GM19043 (cell line): ENCODE data around the gene NANS.
A peak's percentile ranks its signal among the peaks of the same experiment; 100 is the strongest.
"Not testable (repeated sequence)": the region's sequence is repeated elsewhere in the genome, so short reads cannot be mapped to it uniquely, and the experiment has no call there.

Source experiments
- ATAC-seq: cut with Tn5 transposase; IDR thresholded peaks from one replicate; pipeline ENCODE4 v1.9.1; 2021; ENCODE audit warnings: low read depth; ENCODE audit not compliant: unreplicated experiment

NANS gene, protein sequence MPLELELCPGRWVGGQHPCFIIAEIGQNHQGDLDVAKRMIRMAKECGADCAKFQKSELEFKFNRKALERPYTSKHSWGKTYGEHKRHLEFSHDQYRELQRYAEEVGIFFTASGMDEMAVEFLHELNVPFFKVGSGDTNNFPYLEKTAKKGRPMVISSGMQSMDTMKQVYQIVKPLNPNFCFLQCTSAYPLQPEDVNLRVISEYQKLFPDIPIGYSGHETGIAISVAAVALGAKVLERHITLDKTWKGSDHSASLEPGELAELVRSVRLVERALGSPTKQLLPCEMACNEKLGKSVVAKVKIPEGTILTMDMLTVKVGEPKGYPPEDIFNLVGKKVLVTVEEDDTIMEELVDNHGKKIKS

DNA sequence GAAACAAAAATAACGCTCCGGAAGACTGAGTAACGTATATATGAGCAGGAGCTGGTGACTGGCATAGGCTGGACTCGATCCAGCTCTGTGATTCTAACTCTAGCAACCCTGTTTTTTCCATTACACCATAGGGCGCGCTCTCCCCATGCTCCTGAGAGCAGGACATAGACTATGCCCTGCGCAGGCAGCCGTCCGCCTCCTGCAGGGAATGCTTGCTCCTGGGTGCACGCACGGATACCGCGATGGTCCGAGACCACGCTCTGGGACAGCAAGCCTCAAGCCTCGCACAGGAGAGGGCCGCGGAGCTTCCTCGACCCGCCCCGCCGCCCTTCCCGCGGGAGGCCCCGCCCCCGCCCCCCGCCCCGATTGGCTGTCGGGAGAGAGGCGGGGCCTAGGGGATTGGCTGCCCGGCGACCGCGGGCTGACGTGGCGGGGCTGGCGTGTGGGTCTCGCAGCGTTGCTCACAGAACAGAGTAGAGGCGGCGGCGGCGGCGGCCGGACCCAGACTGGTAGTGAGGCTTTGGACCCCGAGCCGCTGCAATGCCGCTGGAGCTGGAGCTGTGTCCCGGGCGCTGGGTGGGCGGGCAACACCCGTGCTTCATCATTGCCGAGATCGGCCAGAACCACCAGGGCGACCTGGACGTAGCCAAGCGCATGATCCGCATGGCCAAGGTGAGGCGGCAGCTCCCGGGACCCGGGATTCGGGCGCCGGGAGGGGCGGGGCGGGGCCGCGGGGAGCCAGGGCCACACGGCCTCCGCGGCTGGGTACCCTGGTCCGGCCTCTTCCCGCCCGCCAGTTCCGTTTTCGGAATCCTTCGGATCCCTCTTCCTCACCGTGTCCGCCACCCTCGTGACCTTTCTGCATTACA, at the start of gene NANS:
Gene NANS (plus strand): TSS at position 464 of the 869 bp plus-strand sequence. CDS start 77 bp downstream, at position 541.
- peak; percentile 96 for ATAC-seq

DNA sequence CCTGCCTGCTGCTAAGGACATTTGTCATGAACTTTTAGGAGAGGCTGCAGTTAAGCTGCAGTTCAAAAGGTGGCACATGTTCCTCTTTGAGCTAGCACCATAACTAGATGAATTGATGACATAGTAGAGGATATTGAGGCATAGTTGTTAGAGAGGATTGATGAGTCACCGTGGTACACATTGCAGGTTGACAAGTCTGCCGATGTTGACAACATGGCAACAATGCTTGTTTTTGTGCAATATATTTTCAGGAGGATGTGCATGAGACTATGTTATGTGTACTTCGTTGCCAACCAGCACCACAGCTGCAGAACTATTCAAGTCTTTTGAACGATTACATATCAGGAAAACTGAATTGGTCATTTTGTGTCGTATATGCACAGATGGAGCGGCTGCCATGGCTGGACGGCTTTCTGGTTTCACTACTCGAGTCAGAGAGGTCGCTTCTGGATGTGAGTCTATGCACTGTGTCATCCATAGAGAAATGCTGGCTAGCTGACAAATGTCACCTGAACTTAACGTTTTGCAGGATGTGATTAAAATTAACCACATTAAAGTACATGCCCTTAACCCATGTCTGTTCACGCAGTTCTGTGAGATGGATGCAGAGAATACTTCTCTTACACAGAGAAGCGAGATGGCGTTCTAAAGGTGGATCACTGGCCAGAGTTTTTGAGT, 49.1 kb upstream of the NANS start:
- no peak for ATAC-seq

DNA sequence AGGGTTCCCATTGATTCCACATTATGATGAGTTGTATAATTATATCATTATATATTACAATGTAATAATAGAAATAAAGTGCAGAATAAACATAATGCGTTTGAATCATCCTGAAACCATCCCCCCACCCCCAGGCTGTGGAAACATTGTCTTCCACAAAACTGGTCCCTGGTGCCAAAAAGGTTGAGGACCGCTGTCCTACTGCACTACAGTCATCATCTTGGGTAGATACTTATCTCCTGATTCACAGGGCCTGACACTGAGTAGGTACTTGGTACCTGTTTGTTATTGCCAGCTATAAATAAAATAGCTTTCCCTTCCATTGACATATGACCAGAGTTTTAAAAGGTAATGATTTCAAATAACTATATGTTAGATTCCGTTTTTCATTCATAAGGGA, 47.8 kb upstream of the NANS start:
- ATAC-seq: no peak

DNA sequence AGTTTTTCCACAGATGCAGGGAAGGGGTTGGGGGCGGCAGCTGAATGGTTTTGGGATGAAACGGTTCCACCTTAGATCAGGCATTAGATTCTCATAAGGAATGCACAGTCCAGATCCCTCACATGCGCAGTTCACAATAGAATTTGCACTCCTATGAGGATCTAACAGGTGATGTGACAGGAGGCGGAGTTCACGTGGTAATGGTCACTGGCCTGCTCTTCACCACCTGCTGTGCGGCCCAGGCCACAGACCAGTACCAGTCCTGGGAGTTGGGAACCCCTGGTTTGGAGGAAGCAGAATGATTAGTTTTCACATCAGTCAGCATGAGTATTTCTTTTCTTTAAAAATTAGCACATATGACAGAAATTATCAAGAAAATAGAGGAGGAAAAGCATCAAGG, 47.1 kb upstream of the NANS start:
- ATAC-seq: no peak

DNA sequence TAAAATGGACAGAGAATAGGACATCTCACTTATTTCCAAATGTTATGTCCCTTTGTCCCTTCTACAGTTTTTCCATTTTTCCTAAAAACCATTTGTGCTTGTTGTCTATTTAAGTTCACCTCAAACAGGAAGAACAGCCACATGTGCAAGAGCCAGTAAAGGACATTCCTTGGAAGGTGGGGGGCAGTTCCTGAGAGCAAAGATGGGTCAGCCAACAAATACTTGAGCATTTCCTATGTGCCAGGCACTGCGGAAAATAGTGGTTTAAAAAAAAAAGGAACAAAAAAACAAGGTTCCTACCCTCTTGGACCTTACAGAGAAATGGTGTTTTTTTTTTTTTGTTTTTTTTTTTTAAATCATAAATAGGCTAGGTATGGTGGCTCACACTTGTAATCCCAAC, 46.6 kb upstream of the NANS start:
- ATAC-seq: no peak

DNA sequence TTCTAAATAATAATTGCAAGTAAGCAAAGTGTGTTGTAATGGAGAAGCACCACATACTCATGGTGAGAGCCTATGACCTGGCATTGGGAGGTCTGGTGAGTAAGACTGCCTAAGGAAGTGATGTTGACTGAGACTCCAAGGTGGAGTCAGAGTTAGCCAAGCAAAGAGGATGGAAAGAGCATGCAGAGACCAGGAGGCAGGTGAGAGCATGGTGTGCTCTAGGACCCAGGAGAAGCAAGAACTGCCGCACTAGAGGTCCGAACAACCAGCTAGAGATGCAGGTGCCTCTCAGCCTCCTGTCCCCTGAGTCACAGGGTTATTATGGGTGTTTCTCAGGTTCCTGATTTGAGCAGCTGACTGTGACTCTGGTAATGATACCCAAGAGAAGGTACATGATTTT, 46.1 kb upstream of the NANS start:
- ATAC-seq: peak; percentile 79

DNA sequence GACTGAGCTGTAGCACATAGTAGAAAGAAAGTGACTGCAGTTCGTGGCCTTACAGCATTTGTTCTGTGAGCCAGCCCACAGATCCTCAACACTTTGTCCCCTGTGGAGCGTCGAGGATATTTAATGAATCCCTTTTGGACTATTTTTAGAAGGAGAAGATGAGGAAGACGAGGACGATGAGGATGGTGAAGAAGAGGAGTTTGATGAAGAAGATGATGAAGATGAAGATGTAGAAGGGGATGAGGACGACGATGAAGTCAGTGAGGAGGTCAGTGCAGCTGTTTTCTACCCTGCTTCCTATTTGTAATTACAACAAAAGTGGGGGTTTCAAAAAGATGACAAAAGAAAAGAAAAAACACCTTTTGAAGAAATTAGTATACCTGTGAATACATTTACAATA, 45.4 kb upstream of the NANS start:
- no peak for ATAC-seq

DNA sequence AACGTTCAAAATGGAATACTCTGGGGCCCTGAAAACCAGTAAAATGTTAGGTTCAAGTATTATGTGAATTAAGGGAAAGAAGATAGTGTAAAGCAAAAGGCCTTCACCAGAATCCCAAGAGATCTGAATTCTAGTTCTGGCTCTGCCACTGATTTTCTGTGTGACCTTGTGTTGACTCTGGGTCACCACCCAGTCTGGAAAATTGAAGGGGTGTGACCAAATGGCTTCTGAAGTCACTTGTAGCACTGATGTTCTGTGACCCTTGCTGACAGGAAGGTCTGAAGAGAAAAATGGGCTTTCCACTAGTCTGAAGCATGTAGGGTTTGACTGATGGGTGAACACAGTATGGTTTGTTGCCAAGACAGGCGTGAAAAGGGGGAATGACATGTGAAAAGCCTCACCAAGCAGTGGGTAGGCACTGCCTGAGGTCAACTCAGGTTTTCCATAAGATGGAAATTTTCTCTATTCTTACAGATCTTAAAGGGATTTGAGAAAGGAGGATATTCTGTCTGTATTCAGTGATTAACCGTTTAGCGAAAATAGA, 40.3 kb upstream of the NANS start:
- no peak for ATAC-seq

DNA sequence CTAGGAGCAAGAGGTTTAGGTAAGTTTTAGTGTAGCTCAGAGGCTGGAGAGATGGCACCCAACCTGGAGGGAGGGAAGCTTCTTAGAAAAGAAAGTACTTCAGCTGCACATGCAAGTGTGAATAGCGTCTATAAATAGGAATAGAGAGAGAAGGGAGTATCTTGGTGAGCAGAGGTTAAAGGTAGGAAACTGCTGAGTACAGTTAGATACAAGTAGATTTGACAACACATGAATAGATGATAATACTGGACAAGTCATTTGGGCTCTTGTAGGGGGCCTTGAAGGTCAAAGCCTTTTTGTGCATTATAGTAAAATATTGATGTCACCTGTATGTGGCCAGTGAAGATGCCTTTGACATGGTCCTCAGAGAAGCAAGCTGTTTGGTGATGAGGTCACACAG, 39.2 kb upstream of the NANS start:
- ATAC-seq: no peak

DNA sequence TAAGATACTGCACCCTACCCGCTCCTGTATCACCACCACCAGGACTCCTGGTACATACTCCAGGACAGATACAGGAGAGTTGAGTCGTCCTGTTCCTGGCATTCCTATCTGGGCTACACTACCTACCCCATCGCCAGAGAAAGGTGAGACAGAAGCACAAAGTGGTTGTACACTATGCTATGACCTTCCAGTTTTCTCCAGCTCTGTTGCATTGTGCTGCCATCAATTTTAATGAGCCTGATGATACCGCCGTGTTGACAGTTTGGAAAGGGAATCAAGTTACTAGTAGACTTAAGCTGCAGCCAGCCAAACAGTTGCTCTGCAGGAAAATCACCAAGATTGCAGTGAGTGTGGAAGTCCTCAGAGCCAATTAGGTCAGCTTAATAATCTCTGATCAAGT, 38.2 kb upstream of the NANS start:
- ATAC-seq: no peak

DNA sequence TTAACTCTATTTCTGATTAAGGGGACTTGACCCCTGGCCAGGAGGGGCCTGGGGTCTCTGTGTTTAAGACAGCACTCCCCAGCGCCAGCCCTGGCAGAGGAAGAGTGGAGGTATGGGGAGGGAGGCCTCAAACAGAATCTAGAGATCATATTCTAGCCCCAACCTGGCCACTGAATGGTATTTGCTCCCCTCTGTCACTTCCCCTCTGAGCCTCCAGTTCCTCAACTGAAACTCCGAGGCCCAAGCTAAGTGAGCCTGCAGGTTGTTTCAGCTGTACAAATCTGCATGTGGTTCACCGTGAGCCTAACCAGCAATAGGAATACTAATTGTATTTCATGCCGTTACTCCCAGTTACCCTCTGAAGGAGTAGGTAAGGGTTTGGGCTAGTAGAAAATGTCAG, 37.4 kb upstream of the NANS start:
- ATAC-seq: no peak

DNA sequence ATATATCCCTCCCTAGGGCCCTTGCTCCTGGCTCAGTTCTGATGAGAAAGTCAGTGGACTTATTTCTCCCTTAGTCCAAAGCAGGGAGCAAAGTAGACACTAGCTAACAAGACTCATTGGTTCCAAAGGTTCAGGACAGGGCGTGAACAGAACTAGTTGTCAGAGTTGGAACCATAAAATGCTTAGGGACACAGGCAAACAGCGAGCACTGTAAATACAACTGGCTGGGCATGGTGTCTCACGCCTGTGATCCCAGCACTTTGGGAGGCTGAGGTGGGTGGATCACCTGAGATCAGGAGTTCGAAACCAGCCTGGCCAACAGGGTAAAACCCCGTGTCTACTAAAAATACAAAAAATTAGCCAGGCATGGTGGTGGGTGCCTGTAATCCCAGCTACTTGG, 36.7 kb upstream of the NANS start:
- ATAC-seq: not testable (repeated sequence)

DNA sequence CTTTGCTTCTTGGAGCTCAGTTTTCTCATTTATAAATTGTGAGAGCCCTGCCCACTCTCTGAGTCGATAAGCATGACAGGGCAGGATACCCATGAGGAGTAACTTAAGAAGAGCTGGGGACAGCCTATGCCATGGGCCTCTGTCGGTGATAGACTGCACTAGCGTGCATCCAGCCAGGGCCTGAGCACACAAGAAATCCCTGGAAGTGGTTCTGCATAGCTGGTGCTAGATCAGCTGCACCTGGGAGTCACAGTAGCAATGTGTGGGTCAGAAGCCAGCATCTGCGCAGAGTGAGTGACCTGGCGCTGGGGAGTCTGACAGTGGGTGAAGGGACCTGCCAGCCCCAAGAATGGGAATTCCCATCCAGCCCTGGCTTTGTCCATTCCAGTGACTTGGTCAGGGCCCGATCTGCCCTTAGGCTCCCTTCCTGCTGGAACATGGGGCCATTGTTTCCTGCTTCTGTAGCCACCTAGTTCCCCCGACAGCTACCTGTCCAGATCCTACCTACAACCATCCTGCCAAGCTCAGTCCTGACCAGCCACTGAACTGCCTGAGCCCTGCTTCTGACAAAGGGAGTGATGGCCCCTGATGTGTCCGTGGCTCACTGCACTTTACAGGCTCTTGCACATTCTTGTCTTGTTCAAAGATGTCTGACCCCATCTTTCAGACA, 35.9 kb upstream of the NANS start:
- ATAC-seq: no peak

DNA sequence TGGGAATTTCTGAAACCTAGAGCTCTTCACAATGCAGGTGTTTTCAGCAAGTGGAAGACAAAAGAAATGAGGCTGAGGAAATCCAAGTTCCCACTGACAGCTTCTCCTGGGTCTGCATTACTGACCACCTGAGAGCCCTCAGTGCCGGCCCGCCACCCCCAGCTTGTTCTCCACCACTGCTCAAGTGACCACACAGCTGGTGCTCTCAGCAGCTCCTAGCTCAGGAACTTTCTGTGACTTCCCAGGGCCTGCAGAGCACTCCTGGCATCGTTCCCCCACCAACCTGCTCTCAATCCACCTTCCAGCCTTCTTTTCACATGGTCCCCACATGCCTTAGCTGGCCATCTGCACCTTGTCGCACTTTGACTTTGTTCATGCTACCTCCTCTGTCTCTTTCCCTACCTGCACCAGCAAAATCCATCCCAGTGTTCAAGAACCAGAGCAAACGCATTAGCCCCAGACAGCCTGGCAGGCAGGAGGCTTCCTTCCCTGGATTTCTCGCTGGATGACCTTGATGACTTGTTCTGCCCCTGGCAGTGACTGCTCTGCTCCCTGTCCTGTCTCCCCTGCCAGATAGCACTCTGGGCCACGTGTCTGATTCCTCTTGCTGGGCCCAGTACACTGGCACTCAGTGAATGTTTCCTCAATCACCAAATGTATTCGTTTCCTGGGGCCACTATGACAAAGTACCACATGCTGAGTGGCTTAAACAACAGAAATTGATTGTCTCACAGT, 35.1 kb upstream of the NANS start:
- ATAC-seq: no peak

DNA sequence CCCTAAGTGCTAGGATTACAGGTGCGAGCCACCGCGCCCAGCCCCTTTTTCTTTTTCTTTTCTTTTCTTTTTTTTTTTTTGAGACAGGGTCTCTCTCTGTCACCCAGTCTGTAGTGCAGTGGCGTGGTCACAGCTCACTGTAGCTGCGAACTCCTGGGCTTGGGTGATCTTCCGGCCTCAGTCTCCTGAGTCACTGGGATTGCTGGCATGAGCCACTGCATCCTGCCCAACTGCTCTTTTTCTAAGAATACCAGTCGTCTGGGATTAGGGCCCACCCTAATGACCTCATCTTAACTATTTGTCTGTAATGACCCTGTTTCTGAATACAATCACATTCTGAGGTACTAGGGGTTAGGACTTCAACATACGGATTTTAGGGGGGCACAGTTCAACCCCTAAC, 34.1 kb upstream of the NANS start:
- ATAC-seq: no peak

DNA sequence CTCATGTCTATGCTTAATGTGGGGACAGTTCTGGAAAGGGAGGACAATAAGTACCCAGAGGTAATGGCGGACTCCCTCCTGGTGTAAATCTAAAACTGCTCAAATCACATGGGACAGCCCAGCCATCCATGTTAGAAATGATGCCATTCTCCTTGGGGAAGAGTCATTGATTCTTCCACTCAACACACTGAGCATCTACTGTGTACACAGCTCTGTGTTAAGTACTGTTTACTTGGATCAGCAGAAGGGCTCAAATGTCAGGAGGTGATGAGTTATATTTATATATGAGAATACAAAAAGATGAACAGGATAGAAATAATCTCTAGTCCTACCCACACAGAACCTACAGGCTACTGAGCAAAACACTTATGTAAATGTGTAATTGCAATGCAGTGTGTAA, 31.8 kb upstream of the NANS start:
- no peak for ATAC-seq

DNA sequence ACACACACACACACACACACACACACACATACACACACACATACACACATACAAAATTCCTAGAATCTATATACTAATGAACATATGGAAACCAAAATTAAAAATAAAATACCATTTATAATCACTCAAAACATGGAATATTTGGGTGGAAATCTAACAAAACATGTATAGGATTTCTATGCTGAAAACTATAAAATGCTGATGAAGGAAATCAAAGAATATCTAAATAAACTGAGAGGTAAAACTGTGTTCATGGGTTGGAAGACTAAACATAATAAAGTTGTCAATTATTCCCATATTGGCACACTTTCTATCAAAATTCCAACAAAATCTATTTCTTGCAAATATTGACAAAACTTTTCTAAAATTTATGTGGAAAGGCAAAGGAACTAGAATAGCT, 25.4 kb upstream of the NANS start:
- no peak for ATAC-seq

DNA sequence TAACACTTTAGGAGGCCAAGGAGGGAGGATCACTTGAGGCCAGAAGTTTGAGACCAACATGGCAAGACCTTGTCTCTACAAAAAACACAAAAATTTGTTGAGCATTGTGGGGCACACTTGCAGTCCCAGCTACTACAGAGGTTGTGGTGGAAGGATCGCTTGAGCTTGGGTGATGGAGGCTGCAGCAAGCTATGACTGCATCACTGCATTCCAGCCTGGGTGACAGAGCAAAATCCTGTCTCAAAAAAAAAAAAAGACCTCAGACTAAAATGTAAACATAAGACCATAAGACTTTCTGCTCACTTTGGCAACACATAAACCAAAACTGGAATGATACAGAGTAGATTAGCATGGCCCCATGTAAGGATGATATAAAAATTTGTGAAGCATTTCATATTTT, 24.6 kb upstream of the NANS start:
- no peak for ATAC-seq

DNA sequence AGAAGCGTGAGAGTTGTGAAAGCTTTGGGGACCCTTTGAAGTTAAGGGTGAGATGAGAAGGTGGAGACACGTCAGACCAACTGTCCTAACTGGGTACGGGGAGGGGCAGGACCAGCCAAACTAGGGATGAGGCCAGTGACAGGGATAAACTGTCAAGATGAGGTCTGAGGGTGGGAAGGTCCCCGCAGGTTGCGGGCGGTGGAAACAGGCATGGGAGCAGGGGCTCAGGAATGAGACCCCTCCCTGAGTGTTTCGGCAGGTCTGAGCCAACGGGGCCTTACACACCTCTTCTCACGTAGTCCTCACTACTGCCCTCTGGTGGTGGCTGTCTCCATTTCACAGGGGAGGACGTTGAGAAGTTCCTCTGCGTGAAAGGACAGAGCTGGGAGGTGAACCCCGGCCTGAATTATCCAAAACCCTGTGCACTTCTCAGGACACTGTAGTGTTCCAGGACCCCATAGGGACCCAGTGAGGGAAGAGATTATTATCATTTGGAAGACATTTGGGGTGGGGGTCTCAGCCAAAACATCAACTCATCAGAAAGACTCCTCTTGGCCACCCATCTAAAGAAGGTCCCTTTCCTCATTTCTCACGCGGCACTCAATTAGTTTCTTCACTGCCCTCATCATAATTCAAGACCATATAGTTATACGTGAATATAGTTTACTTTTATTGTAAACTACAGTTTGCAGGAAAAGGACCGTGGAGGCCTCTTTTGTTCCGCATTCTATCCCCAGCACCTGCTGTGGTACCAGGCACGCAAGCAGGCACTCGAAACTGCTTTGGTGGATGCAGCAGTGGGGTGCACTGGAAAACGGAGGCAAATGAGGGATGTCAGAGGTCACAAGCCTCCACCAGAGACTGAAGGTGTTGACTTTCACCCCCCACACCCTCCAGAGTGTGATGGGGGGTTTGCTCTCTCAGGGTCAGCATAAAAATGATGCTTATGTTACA, 21.7 kb upstream of the NANS start:
- peak; percentile 44 for ATAC-seq
